Measurements from ENCODE around the gene ABCB11.
A peak's percentile ranks its signal among the peaks of the same experiment; 100 is the strongest.

GRCh38 chr2:168961450-168962229, 69.5 kb downstream of the ABCB11 start:
- TF ChIP-seq CTCF (conservative IDR thresholded peaks at IDR 0.05; ENCODE audit: low read depth, low read length) (peak; percentile 72), MAFK (IDR thresholded peaks at IDR 0.05; ENCODE audit: low read depth, low read length) (no peak), POLR2A (IDR thresholded peaks at IDR 0.05; ENCODE audit: low read depth, low read length) (no peak), MAZ (IDR thresholded peaks at IDR 0.05; ENCODE audit: borderline replicate concordance, low read depth, low read length) (no peak)
- TF ChIP-seq, protein P1, sequence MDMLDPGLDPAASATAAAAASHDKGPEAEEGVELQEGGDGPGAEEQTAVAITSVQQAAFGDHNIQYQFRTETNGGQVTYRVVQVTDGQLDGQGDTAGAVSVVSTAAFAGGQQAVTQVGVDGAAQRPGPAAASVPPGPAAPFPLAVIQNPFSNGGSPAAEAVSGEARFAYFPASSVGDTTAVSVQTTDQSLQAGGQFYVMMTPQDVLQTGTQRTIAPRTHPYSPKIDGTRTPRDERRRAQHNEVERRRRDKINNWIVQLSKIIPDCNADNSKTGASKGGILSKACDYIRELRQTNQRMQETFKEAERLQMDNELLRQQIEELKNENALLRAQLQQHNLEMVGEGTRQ (IDR thresholded peaks at IDR 0.05; ENCODE audit: low read depth, low read length) = no peak

All from IMR-90 (cell line).